ENCODE data around the gene POLR2F. TPM values are rescaled to one million over a fixed set of nuclear protein-coding genes. Genes with fewer than 3 reads are reported as not detected.

The POLR2F gene
- total RNA-seq: 100 to 1,000 TPM in 1 of 2 donors, 10 to 100 TPM in 1; 43.8 to 119 TPM

- 0% methylated on average over 30 to 52 of the region's 52 CpGs for WGBS, 2 donors
Measured at GRCh38 chr22:37953437-37954179, at the start of gene POLR2F, which contains the start of gene C22orf23. POLR2F (plus strand) TSS chr22:37953699; CDS start chr22:37953788, 89 bp downstream. C22orf23 (minus strand) TSS chr22:37953601; CDS start chr22:37953149, 452 bp downstream.

GRCh38 chr22:37904572-37905533, 48.6 kb upstream of the POLR2F start:
- H3K4me1 ChIP-seq: peaks cover 28% of the 10 kb centered on the region
- 72 to 78% methylated on average over 9 to 10 of the region's 10 CpGs for WGBS, 2 donors
- intact Hi-C loops (cut with DNase I): no loop called here

More at GRCh38 chr22:37953437-37954179, at the start of gene POLR2F, which contains the start of gene C22orf23:
- Histone ChIP-seq H3K4me3 (peak within 1 kb of the TSS; percentile 69 to 94), H3K9me3 (no peaks in the 10 kb centered on the region), H3K4me1 (peaks cover 18% of the 10 kb centered on the region), H3K36me3 (replicated peaks in 1 of 2; ENCODE audit: insufficient read depth in 1 of 2, low read depth in 2 of 2) (peaks cover 0 to 9% of the 10 kb centered on the region in 2 donors), H3K27me3 (no peaks in the 10 kb centered on the region), H3K27ac (peak within 1 kb of the TSS in 3 of 4 donors; percentile 58 to 75 (median 71))
- ATAC-seq (peak; percentile 97), DNase-seq (peak; percentile 97 to 99 (median 98))
- intact Hi-C loops (cut with DNase I): no loop called here
- no peak for TF ChIP-seq CTCF (IDR thresholded peaks at IDR 0.05)
- TF ChIP-seq POLR2A (IDR thresholded peaks at IDR 0.05): peak in 2 of 3 donors; percentile 68 to 73

DNA sequence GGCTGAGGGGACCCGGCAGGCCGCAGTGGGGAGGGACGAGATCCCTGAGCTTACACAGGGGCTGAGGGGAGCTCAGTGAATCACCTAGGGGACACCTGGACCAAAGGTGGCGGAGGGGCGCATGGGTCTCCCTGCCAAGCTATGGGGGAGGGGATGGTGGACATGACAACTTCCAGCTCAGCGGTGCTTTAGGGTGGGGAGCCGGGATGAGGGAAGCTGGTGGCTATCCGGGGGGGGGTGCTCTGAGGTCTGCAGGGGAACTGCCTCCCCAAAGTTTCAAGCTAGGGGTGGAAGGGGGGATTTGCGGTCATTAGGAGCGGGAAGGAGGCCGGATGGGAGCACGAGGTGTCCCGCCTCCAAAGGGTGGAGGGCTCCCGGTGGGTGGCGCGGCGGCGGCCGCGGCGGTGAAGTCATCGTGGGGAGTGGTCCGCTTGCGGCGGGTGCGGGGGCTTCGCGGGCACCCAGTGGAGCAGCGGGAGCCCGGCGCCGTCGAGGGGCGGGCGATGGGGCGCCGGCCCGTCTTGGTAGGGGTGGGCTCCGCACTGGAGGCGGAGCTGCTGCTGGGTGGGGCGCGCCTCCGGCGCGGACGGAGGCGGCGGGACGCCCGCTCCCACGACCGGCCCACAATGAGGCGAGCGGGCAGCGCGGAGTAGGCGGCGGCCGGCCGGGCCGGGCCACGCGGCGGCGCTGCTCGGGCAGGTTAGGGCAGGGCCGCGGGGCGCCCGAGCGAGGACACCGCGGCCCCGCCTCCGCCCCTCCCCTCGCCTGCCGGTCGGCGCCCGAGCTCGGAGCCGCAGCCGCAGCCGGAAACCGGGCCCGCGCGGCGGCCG, 47.8 kb upstream of the POLR2F start, which contains the start of gene MICALL1:
MICALL1 (plus strand) TSS at position 764 of the 830 bp plus-strand sequence. CDS start 126 bp downstream, outside the sequence.
- Histone ChIP-seq H3K9me3 (no peaks in the 10 kb centered on the region), H3K27ac (peak within 1 kb of the TSS; percentile 25 to 79 (median 78)), H3K4me1 (peaks cover 28% of the 10 kb centered on the region), H3K36me3 (replicated peaks in 1 of 2; ENCODE audit: insufficient read depth in 1 of 2, low read depth in 2 of 2) (no peaks in the 10 kb centered on the region), H3K27me3 (no peaks in the 10 kb centered on the region), H3K4me3 (peak within 1 kb of the TSS; percentile 54 to 62)
- ATAC-seq: peak; percentile 92
- DNase-seq: peak; percentile 79 to 87 (median 82)
- WGBS, 2 donors: 18 to 43% methylated on average over 13 to 26 of the region's 90 CpGs
- intact Hi-C loops (cut with DNase I): no loop called here
- TF ChIP-seq CTCF (IDR thresholded peaks at IDR 0.05): peak in 4 of 7 experiments; percentile 45 to 93 (median 77)
- TF ChIP-seq POLR2A (IDR thresholded peaks at IDR 0.05): peak in 1 of 3 donors; percentile 35

More at GRCh38 chr22:37904572-37905533, 48.6 kb upstream of the POLR2F start:
- H3K36me3 ChIP-seq (replicated peaks in 1 of 2; ENCODE audit: insufficient read depth in 1 of 2, low read depth in 2 of 2): no peaks in the 10 kb centered on the region
- no peaks in the 10 kb centered on the region for H3K27me3 ChIP-seq
- no peak for ATAC-seq
- DNase-seq: peak in 3 of 4 donors; percentile 26 to 60 (median 56)
- no peaks in the 10 kb centered on the region for H3K9me3 ChIP-seq
- TF ChIP-seq CTCF (IDR thresholded peaks at IDR 0.05) (no peak), POLR2A (IDR thresholded peaks at IDR 0.05) (no peak)
- no peak overlapping the region for H3K4me3 ChIP-seq
- peak overlapping the region; percentile 25 to 77 (median 73) for H3K27ac ChIP-seq

Measured in body of pancreas (tissue), 4 donors.